GM21825 (cell line): ENCODE measurements around the gene HCRTR2.

ENCODE experiments used
- ATAC-seq: cut with Tn5 transposase; IDR thresholded peaks from one replicate; pipeline ENCODE4 v1.9.1; 2021; ENCODE audit warnings: mild to moderate bottlenecking, moderate library complexity; ENCODE audit not compliant: unreplicated experiment

HCRTR2 gene

DNA sequence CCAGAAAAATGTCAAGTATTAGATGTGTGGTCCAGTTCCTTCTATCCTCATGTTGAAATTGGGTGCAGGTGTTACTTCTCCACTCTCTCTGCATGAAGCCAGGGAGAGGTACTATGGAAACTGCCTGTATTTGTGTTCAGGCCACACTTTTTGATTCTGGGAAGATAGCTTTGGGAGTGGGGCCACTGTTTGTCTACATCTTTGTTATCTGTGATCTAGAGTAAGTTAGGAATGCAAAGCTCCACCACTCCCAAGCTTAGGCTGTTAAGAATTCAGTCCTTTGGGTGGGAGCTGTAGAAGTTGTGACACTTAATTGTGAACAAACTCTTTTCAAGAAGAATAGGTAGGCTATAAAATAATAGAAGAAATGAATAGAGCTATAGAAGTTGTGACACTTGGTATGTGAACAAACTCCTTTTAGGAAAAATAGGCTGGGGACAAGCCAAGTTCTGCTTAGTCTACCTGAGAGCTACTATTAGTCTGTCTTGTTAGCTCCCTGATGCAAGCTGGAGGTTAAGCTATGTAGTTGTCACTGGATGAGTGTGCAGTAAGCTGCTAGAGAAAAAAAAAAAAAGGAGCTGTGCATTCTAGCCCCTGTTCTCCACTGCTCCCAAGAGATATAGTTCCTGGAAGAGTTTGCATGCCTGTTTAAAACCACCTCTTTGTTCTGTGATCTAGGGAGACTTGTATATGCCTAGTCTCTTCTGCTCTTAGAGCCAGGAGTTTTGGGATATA, 145.8 kb downstream of the HCRTR2 start:
- ATAC-seq, result no peak

DNA sequence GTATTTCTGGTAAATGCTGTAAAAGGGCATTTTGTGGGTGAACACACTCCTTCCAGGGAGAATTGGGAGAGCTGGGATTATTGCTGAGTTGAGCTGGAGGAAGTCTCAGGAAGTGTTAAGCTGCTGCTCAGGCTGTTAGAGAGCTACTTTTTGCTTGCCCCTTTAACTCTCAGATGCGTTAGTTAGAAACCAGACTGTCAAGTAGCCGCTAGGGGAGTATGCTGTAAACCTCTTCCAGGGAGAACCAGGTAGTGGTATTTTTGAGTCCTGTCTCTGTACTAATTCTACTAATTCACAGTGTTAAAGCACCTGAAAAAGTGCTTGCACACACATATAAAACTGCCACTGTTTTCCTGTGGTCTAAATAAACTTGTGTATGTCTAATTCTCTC, 146.4 kb downstream of the HCRTR2 start:
- no peak for ATAC-seq

DNA sequence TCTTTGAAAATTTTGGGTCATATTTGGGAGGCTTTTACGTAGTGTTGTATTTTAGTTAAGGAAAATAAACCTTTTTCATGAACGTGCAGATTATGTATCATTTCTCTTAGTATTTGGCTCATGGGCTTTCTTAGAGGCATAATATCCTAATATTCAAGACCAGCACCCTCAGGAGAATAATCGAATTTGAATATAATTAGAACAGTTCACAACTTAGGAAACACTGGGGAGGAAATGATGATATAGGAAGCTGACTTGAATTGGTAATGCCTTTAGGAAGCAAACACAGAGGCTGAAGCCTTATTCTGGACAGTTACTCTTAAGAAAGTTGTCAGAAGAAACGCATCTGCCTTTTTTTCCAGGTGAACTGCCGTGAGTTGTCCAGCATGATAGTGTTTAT, 152.9 kb downstream of the HCRTR2 start, which contains the start of gene GFRAL:
Gene GFRAL, plus strand, starts transcription at position 301 of the 400 bp plus-strand sequence. Its CDS starts 86 bp downstream, at position 387.
- ATAC-seq, result no peak
